Small intestine (tissue), 7 donors: ENCODE data around the gene RABGAP1. TPM values are rescaled to one million over a fixed set of nuclear protein-coding genes. Genes with fewer than 3 reads are reported as not detected.
A peak's percentile ranks its signal among the peaks of the same experiment; 100 is the strongest.

Source experiments
- DNase-seq, 2 donors: peaks; one replicate each; pipeline versions ENCODE4 v3.0.0 to v3.0.0-alpha.2; 2013
- FAIRE-seq: peaks from 2 replicates; lab custom pipeline; 2012; peaks lifted over from hg19 to GRCh38; lab: Jason Lieb, UNC
- H3K27ac ChIP-seq, 3 donors: one replicate each; pipeline ENCODE4 v1.5.1; 2013; ENCODE audit warnings: low read length in 2 of 3, mild to moderate bottlenecking in 2 of 3, control low read depth in 1 of 3, inconsistent platforms in 1 of 3, low read depth in 1 of 3, moderate library complexity in 1 of 3
- H3K27me3 ChIP-seq, 3 donors: one replicate each; pipeline ENCODE4 v1.6.1; 2013; ENCODE audit warnings: low read length in 3 of 3, inconsistent platforms in 1 of 3; ENCODE audit not compliant: control insufficient read depth in 3 of 3, insufficient read depth in 3 of 3
- H3K36me3 ChIP-seq, 3 donors: one replicate each; pipeline ENCODE4 v1.6.1; 2013; ENCODE audit warnings: low read length in 3 of 3, inconsistent platforms in 1 of 3, low read depth in 1 of 3, mild to moderate bottlenecking in 1 of 3, moderate library complexity in 1 of 3; ENCODE audit not compliant: control insufficient read depth in 3 of 3, insufficient read depth in 2 of 3
- H3K4me1 ChIP-seq, 3 donors: one replicate each; pipeline ENCODE4 v1.6.1; 2013; ENCODE audit warnings: low read length in 2 of 3, inconsistent platforms in 1 of 3, low read depth in 1 of 3, mild to moderate bottlenecking in 1 of 3, moderate library complexity in 1 of 3; ENCODE audit not compliant: control insufficient read depth in 3 of 3, insufficient read depth in 2 of 3
- H3K4me3 ChIP-seq, 3 donors: one replicate each; pipeline ENCODE4 v1.5.1; 2013; ENCODE audit warnings: low read length in 3 of 3, control low read depth in 1 of 3, inconsistent platforms in 1 of 3, low read depth in 1 of 3, mild to moderate bottlenecking in 1 of 3, moderate library complexity in 1 of 3
- H3K9me3 ChIP-seq, 2 donors: one replicate each; pipeline ENCODE4 v1.6.1; 2013; ENCODE audit warnings: low read depth in 1 of 2, low read length in 1 of 2; ENCODE audit not compliant: control insufficient read depth in 2 of 2, insufficient read depth in 1 of 2
- WGBS, 3 donors: extraction: QIAGEN DNeasy Blood & Tissue Kit; methylation state at CpG; one replicate each; pipeline ENCODE4 v1.1.7; 2013; 5-methylcytosine and 5-hydroxymethylcytosine counted together
- polyA plus RNA-seq, 4 donors: library from polyadenylated mRNA; stranded (reverse) in 3 of 4; unstranded in 1 of 4; fragments of 200-250 nt in 3 of 4; fragments of 120-200 nt in 1 of 4; gene quantifications; one replicate each; pipeline versions ENCODE4 v1.2.1 to v1.2.3, GENCODE V29; 2013
- donor health status: healthy with polysubstance abuse.
- donor health status: control.
- donor health status: control.
- donor health status: Bipolar disorder and iron deficiency.
- donor health status: healthy.

The RABGAP1 gene
- polyA plus RNA-seq, 4 donors = 5.9 to 35.1 (median 8.5) TPM

GRCh38 chr9:123149067-123149466 lies 208.2 kb downstream of the RABGAP1 start:
- Histone ChIP-seq H3K27ac (no peak overlapping the region), H3K27me3 (no peaks in the 10 kb centered on the region), H3K4me1 (no peaks in the 10 kb centered on the region), H3K9me3 (no peaks in the 10 kb centered on the region), H3K4me3 (no peak overlapping the region), H3K36me3 (peaks cover 0 to 7% (median 3%) of the 10 kb centered on the region in 3 donors)
- FAIRE-seq = no peak
- WGBS, 3 donors = 21 to 48% (median 32%) methylated on average over 1 of the region's 1 CpG
- DNase-seq = peak in 1 of 2 donors; percentile 7

- no peak for FAIRE-seq
- no peak overlapping the region for H3K4me3 ChIP-seq
These were observed 210.1 kb downstream of the RABGAP1 start for GRCh38 chr9:123150708-123151503.

More at GRCh38 chr9:123150708-123151503, 210.1 kb downstream of the RABGAP1 start:
- no peaks in the 10 kb centered on the region for H3K4me1 ChIP-seq
- H3K36me3 ChIP-seq = peaks cover 0 to 6% (median 3%) of the 10 kb centered on the region in 3 donors
- DNase-seq = no peak
- no peaks in the 10 kb centered on the region for H3K9me3 ChIP-seq
- H3K27ac ChIP-seq = no peak overlapping the region
- WGBS, 3 donors = 89 to 94% (median 92%) methylated on average over 5 of the region's 5 CpGs
- H3K27me3 ChIP-seq = no peaks in the 10 kb centered on the region

Other genes starting within 250 kb of the RABGAP1 start
- not detected for gene OR1L4, start 217.0 kb upstream of the RABGAP1 start, polyA plus RNA-seq
- not detected for gene OR1L6, start 198.7 kb upstream of the RABGAP1 start, polyA plus RNA-seq
- gene OR5C1, start 152.1 kb upstream of the RABGAP1 start, polyA plus RNA-seq = not detected
- not detected for gene OR1K1, start 140.9 kb upstream of the RABGAP1 start, polyA plus RNA-seq
- gene PDCL, start 112.4 kb upstream of the RABGAP1 start, polyA plus RNA-seq = 10 to 100 TPM in 1 of 4 donors, 1 to 10 TPM in 3; 7.8 to 18.0 (median 8.9) TPM
- 10 to 100 TPM in 3 of 4 donors, 1 to 10 TPM in 1; 8.6 to 28.1 (median 11.0) TPM for gene RC3H2, start 35.7 kb upstream of the RABGAP1 start, polyA plus RNA-seq
- 10 to 100 TPM in 1 of 4 donors, 1 to 10 TPM in 3; 3.8 to 11.1 (median 4.2) TPM for gene ZBTB6, start 27.7 kb upstream of the RABGAP1 start, polyA plus RNA-seq
- 10 to 100 TPM in 1 of 4 donors, 1 to 10 TPM in 2, under 1 TPM in 1; 0.89 to 10.5 (median 1.9) TPM for gene ZBTB26, start 9.5 kb upstream of the RABGAP1 start, polyA plus RNA-seq
- under 1 TPM in 1 of 4 donors, not detected in 3; 0.15 TPM for gene GPR21, start 92.6 kb downstream of the RABGAP1 start, polyA plus RNA-seq